Myocyte (in vitro differentiated cells): ENCODE results near the gene MEGF11. TPM values are rescaled to one million over a fixed set of nuclear protein-coding genes. Genes with fewer than 3 reads are reported as not detected.

Experiments
- DNase-seq: peaks from one replicate; pipeline ENCODE4 v3.0.0-alpha.2; 2012; ENCODE audit warnings: low read depth
- total RNA-seq: library from RNA; depleted of rRNA; stranded (reverse); fragments of >200 nt; gene quantifications from 2 replicates; pipeline ENCODE4 v1.2.3, GENCODE V29; 2014

Gene MEGF11
- total RNA-seq, 1 donor from 2014 or later: not detected

DNA sequence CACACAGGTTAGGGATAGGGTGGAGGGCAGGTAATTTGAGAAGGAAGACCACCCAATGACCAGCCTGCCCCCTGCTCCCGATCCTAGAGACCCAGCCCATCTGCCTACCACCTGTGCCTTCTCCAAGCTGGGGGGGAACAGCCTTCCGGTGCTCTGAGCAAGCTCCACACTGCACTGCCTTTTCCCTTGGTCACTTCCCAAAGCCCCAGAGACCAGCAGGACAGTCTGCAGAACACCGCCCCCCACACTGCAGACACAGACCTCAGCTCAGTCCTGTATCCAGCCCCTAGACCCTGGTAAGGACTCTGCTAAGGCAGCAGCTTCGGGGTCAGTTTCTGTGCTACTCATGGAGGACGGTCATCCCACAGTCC is 156.9 kb downstream of the MEGF11 start:
- no peak for DNase-seq

DNA sequence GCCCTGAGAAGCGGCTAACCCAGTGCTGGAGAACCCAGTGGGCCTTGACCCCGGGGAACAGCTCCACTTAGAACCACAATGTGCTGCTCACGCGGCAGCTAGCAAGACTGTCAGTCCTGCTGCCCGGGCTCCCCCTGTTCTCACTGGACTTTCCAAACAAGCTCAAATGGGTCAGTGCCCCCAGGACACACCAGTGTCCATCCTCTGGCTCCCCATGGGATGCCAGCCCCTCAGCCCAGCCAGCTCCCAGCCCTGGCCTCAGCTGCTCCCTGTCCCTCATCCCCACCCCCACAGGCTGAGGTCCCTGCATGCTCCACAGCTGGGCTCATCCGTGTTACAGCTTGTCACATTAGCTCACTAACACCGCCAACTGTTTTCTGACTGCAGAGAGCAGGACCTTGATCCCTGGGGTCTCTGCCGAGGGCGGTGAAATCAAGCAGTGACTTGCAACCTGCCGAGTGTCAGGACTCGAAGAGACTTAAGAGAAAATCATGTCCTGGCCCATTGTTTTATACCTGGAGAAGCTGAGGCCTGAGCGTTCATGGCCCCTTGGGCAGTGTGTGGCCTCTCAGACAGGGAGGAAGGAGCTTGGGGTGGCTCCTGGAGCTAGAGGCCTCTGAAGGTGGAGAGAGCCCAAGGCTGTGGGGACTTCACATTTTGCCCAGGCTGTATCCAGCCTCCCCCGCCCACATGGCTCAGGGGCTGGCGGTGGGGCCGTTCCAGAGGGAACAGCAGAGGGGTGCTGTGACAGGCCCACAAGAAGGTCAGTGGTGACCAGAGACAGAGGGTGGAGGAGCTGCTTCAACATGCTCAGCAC is 157.5 kb downstream of the MEGF11 start:
- DNase-seq: peak; percentile 14

DNA sequence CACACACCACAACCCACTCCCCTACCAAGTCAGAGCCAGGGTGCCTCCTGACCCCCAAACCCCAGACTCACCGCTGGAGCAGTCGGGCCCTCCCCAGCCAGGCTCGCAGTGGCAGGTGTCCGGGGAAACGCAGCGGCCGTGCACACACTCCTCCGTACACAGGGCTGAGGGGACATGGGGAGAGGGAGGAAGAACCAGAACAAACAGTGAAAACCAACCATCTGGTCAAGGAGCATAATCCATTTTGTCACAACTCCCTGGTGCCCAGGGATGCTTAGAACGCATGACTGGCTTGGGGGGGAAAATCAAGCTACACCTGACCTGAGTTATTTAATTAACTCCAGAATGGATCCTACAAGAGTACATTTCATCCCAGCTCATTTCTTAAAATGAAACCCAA is 159.2 kb downstream of the MEGF11 start:
- DNase-seq: no peak

DNA sequence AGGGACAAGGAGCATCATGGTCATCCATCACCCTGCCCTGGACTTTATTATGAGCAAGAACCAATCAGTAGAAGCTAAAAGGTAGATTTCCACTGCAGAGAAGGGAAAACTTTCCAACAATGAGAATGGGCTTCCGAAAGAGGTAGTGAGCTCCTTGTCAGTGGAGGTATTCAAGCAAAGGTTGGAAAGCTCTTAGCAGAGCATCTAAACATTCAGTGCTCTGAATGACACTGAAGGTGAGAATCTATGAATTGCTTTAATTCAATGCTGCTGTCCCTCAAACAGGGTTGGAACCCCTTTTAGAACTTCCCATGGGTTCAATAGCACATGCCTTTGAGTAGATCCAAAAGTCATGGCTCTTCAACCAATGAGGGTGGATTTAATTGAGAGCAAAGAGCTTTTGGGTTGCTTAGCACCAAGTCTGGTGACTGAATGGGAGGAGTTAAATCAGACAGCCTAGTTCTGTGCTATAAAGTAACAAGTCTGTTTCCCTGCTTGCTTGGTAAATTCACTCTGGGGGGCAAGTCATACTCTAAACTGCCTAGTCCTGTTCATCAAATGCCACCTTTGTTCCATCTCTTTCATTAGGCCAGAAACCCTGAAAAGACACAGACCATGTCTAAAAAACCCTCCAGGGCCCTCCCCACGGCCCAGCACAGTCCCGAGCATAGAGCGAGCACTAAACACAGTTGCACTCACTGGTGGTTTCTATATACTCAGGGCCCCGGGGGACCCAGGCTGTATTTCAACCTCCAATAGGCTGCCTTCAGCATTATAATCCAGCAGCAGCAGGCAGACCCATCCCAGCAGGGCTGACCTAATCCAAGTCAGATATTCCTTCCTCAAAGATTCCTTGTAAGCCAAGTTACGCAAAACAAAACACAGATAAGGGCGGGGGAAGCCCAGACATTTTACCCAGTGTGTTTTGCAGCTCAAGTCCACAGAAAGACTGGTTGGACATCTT is 161.2 kb downstream of the MEGF11 start:
- DNase-seq: no peak

DNA sequence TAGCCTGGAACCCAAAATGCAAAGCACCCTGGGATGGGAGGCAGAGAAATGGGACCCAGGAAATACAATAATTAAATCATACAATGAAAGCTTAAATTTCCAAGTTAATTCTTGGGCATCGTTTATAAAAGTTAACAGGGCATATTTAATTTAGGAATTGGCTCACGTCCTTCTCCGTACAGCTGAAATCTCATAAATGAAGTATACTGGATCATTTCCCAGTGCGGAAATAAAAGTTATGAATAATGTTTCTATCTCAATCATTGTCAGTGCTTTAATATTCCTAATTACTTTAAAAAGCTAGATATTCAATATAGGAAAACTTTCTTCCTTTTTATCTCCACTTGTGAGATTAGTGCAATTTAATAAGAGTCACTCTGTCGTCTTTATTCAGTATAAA is 164.0 kb downstream of the MEGF11 start:
- no peak for DNase-seq

DNA sequence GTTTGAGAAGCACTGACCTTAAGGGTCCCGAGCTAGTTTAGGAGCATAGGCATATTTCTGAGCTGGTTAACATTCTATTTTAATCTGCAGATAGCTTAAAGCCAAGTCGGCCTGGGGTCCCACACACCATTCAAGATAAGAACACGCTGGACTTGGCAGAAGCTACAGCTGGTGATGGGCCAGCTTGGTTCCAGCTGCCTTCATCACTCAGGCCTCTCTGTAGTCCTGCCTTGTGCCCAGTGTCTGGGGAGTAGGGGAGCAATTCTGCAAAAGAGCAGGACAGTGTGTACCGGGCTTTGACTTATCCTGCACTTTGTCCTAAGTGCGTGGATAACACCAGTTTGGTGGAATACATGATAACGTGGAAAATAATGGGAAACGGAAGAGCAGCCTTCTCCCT is 164.5 kb downstream of the MEGF11 start:
- DNase-seq: peak; percentile 17

DNA sequence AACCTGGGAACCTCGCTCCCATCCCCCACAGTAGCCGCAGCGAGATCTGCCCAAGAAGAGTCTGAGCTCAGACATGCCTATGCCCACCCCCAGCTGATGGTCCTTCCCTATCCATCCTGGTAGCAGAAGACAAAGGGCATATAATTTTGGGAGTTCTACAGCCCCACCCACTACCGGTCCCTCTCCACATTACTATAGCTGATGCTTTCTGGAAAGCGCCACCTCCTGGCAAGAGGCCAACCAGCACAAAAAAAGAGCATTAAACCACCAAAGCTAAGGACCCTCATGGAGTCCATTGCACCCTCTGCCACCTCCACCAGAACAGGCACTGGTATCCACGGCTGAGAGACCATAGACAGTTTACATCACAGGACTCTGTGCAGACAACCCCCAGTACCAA is 168.4 kb downstream of the MEGF11 start:
- no peak for DNase-seq

DNA sequence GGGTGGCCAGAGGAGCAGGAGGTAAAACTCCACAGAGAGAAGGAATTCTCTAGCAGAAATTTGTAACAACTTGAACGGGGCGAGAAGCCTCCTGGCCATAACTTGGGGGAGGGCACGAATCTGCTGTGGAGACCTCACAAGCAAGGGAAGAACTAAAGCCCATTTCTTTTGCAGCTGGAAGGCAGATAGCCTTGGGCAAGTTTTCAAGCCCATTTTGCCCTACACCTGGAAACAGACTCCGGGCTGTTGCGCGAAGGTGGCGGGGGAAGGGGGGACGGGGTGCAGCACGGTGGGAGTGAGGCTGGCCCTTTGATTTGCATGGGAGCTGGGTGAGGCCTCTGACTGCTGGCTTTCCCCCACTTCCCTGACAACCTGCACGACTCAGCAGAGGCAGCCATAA is 168.8 kb downstream of the MEGF11 start:
- no peak for DNase-seq

DNA sequence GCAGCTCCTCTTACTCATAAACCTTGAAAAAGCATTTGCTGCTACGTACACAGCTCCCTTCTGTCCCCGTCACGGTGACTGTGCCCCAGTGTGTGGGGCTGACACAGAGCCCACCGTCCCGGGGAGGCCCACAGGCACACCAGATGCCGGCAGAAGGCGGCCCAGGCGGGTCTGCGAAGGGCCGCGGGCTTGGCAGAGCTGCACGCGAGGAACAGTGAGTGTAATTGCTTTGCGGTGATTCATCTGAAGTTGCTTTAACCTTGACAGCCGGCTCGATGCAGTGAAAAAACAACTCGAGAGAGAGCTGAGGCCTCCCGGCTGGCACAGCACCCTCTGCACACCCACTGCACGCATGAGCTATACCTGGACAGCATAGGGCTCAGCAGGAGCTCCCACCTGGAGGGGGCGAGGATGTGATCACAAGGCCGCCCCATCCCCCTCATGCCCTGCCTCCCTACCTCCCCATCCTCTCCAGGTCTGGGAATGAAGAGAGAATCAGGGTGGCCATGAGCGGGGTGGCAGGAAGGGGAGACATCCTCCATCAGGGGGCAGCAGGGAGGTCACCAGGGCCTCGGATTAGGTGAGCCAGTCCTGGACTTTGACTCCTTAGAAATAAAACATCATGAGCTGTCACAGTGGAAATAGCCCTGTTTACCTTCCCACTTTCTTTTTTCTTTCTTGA is 172.7 kb downstream of the MEGF11 start:
- DNase-seq: peak; percentile 52

DNA sequence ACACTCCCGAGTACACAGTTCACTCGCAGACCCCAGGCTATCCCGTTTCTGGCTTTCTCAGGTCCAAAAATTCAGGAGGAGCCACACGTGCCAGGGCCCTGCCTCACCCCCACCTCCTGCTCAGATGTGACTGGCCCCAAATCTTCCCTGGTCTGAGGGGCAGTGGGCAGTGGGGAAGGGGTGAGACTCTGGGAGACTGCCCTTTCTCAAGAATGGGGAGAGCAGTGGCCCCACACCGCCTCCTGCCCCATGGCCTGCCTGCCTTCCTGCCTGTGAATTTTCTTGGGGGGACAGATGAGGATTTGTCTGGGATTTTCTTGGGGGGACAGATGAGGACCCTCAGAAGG is 174.6 kb downstream of the MEGF11 start:
- DNase-seq: no peak

DNA sequence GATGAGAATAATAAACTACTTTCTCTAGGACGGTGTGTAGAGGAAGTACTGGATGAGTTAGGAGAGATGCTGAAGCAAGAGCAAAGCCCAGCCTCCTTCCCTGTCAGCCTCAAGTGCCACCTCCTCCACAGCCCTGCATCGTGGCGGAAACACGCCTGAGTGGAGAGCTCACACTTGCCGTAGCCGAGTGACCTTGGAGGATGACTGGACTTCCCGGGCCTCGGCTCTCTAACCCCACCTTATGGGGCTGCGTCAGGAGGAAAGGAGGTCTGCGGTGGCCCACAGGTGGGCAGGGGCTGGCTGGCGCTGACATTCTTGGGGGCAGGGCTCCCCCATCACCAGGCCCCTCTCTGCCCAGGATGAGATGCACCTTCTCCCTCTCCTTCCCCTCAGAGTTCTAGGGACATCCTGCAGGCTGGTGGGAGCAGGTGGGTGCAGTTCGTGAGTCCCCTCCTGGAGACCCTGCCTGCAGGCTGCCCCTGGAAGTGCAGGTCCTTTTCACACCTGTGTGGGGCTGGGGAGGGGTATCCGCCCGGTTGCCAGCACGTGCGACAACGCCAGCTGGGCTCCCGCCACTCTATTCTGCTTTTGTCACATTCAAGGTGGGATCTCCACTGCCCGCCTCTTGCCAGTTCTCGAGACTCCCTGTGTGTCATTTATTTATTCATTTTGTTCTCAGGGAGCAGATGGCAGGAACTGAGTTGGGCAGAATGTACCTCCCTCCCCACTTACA is 175.2 kb downstream of the MEGF11 start:
- no peak for DNase-seq

DNA sequence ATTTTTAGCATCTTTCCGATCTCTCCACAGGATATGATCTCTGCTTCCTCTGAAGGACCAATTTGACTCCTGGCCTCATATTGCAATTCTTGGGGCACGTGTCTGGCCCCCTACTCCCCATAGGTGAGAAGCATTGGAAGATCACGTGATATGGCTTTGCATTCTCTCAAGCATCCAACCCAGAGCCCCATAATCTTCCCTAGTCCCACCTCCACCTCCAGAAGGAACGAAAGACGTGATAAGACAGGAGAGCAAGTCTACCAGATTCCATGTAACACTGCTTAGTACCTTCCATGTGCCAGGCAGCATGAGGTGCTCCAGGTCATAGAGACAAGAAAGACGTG is 176.3 kb downstream of the MEGF11 start:
- no peak for DNase-seq

DNA sequence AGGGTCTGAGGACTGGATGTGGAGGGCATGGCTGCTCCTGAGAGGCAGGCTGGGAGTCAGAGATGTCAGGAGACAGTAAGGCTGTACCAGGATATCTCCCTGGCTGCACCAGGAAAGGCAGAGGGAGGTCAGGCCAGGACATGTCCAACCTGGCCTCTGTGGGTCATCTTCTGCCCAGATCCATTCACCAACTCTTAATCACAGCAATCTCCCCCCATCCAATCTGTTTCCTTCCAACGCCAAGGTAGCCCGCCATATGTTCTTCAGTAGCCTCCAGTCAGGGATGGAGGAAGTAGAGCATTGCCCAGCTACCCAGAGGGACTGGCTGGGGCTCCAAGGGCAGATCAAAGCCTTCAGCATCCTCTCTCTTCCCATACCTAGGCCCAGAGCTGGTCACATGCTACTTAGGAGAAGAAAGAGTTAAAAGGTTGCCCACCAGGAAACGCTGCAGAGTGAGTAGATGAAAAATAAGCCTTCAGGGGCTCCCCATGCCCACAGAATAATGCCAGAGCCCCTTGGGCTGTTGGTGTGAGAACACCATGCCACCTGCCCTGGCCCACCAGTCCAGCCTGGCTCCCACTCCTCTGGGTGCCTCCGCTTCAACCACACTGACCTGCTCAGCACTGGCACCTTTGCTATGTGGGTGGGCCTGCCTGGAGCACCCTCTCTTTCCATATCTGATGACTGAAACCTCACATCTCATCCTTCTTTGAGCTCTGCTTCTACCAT is 176.8 kb downstream of the MEGF11 start:
- no peak for DNase-seq

DNA sequence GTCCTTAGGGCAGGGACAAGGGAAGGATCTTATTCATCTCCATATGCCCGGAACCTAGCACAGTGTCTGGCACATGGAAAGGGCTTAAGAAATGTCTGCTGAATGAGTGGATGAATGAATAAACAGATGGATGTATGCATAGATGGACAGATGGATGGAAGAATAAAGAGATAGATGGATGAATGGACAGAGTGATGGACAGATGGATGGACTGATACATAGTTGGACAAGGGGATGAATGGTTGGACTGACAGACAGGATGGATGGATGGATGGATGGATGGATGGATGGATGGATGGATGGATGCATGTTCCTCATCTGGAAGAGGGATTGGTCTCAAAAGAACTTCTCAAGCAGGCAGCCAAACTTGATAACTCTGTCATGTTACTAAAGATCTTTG is 177.6 kb downstream of the MEGF11 start:
- no peak for DNase-seq

DNA sequence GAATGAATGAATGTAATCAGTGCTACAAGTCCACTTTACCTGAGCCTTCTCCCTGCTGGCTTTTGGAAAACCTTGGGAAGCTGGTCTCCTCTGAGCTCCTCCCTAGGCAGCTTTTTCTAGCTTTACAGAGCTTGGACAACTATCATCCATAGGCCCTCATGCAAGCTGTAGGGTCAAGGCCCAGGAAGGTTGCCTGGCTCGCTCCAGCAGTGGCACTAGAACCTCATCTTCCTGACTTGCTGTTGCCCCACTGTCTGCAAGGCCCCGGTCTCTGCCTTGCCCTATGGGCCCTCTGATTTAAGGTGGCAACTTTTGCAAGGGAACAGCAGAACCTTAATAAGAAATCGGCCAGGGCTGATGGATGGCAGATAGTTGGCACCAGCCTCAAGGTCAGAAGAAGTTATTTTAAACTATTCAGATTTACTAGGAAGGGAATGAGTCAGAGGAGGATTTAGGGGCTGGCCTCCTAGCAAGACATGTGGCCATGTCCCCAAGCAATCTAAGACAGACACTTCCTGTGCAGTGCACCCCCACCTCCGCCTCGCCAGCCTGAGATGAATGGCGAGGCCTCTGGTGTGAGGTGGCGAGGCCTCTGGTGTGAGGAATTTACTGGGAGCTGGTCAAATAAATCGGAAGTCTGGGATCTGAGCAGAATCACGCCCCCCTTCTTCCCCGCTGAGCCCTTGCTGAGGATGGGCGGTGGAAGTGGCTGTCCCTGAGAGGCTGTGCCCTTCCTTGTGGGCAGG is 180.8 kb downstream of the MEGF11 start:
- DNase-seq: peak; percentile 3

DNA sequence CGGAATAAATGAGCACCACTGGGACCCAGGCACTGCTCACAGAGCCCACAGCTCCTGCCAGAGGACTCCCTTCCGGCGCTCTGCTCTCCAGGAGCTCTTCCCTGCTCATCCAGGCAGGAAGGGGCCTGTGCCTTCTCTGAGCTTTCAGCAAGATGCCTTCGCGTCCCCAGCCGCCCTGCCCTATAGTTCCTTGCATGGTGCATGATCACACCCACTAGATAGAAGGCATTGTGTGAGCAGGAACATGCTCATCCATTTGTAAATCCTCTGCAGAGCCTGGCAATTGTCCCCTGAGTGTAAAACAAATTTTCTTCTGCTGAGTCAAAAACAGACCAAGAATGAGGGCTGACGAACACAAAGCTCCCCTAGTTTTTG is 181.6 kb downstream of the MEGF11 start:
- no peak for DNase-seq

DNA sequence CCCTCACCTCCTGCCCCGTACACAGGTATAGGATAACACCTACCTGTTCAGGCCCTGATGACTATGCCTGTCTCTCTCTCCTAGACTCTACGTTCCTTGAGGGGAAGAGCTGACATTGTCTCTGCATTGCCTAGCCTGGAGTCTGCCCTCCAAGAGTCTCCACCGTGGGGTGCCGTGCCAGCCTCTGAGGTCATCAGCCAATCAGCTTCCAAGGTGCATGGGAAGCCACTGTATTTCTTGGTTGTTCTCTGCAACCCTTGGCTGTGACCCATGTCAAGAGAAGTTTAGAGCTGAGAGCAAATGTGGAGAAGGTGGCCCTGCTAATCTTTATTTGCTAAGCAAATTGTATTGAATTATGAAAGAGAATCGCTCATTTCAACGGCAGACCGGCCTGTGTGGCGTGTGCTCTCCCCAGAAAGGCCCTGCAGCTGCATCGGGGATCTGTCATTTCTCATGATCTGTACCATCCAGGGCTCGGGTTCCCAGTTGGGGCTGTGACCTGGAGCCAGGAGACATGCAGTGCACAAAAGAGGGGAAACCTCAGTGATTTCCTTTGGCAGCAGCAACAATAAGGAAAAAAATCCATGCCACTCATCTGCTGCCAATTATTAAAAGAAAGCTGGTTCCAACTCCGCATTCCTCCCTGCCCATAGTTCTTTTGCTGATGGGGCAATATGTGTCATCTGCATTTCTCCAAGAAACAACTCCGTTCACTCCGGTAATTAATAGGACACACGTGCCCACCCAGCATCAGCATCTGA is 182.2 kb downstream of the MEGF11 start:
- DNase-seq: no peak

DNA sequence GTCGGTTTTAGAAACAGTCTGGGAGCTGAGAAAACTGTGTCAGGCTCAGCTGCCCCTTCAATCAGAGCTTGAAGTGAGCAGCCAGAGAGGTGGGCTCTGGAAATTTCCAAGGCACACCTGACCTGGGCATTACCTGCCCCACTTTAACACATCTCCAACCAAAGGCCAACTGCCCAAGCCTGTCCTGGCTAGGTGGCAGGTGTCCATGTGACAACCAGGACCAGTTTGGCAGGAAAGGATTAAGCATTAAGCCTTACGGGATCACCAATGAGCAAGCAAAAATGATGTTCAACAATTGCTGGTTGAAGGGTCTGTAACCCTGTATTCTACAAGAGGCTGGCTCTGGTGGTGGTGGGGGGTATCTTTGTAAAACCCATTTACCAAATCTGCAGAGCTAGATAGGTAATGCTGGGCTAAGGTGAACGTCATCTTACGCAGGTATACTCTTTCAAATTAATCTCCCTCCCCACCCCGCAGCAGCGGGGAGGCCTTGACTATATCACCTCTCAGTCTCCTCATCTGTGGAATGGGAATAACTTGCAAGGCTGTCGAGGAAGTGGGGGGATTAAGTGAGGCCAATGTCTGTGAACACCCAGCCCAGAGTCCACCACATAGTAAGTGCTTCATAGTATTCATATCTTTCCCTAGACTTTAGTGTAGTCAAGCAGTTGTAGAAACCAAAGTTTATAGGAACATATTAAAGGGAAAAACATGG is 183.2 kb downstream of the MEGF11 start:
- DNase-seq: no peak

DNA sequence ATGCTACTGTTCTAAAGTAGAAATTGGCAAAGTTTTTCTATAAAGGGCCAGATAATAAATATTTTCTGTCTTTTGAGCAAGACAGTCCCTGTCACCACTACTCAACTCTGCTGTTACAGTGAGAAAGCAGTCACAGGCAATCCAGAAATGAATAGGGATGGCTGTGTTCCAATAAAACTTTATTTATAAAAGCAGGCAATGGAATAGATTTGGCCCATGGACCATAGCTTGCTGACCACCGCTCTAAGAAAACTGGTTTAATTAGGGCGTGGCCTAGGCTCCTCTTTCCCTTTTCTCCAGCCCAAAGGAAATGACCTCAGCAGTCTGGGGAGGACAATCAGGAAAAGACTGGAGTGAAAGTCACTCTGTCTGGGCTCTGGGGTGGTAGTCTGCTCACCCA is 183.8 kb downstream of the MEGF11 start:
- DNase-seq: no peak
